Embryonic facial prominence (tissue), 1 donor: ENCODE results near the gene OXTR.

Source experiments
- DNase-seq: peaks from one replicate; pipeline ENCODE4 v3.0.0-alpha.2; 2016; ENCODE audit errors: extremely low spot score

OXTR gene

DNA sequence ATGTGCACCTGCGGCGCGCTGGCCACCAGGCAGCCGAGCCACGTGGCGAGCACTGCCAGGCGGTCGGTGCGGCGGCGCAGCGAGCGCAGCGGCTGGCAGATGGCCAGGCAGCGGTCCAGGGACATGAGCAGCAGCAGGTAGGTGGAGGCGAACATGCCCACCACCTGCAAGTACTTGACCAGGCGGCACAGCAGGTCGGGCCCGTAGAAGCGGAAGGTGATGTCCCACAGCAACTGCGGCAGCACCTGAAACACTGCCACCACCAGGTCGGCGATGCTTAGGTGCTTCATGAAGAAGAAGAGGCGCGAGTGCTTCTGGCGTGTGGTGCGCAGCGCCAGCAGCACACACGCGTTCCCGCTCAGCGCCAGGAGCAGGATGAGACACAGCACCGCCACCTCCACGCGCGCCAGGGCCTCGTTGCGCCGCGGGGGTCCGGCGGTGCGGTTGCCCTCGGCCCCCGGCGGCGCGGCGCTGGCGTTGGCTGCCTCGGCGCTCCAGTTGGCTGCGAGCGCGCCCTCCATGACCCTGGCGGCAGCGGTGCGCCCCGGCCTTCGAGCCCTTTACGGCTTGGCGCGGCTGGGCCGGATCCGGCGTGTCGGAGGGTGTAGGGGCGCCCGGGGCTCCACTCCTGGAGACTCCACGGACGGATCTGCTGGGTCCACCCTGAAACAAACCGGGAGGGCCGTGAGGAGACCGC is 1.6 kb downstream of the OXTR start:
- DNase-seq, result no peak

DNA sequence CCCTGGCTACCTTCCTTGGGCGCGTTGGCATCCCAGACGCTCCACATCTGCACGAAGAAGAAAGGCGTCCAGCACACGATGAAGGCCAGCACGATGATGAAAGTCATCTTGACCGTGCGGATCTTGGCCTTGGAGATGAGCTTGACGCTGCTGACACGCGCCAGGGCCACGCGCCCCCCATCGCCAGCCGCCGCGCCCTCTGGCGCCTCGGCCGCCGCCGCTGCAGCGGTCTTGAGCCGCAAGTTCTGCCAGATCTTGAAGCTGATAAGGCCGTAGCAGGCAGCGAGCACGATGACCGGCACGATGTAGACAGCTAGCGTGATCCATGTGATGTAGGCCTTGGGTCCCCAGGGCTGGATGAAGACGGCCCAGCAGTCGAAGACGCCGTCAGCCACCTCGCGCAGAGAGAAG is 2.2 kb downstream of the OXTR start:
- no peak for DNase-seq

DNA sequence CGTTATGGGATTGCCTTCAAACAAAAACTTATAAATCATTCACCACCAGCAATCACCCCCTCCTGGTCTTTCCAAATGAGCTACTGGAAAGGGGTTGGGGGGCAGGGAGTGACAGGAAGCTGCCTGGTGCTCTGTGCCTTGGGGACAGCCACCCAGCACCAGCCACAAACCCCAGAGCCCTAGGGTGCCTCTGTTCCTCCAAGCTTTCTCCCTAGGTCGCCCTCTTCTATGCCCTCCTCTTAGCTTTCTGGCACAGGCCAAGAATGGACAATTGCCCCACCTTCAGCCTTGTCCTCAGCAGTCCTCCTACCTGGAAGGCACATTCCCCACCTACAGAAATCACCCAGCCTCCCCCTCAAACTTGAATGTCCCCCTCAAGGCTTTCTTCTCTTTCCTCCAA is 3.3 kb downstream of the OXTR start:
- no peak for DNase-seq

DNA sequence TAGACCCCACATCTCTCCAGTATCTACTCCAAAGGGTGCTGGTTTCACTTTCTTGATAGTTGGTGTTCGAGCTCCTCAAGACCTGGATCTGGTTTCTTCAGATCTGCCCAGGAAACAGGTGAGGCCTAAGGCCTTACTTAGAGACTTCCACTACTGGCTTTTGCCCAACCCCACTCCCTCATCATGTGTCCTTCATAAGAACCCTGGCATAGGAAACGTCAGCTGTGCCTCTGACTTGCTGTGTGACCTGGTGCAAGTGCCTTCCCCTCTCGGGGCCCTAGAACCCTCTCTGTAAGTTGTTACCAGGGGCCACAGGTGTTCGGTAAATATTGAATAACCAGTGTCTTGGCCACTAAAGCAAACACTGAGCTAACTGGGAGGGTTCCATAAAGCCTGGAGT is 3.9 kb downstream of the OXTR start:
- DNase-seq, result no peak

DNA sequence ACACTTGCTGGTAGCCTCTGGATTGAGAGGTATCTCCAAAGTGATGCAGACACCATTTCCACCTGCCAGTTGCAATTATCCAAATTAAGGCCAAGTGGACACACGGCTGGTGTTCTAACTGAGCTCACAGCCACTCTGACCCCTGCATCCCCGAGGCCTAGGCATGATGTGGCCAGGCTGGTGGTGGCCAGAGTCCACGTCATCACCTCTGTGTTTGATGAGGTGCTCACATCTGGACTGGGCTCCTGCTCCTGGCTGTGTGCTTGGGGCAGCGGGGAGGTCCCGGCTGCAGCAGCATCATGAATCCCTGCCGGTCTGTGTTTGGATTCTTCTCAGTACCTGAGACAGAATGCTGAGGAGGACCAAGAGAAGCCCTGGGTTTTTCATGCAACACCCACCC is 4.9 kb downstream of the OXTR start:
- DNase-seq, result no peak

DNA sequence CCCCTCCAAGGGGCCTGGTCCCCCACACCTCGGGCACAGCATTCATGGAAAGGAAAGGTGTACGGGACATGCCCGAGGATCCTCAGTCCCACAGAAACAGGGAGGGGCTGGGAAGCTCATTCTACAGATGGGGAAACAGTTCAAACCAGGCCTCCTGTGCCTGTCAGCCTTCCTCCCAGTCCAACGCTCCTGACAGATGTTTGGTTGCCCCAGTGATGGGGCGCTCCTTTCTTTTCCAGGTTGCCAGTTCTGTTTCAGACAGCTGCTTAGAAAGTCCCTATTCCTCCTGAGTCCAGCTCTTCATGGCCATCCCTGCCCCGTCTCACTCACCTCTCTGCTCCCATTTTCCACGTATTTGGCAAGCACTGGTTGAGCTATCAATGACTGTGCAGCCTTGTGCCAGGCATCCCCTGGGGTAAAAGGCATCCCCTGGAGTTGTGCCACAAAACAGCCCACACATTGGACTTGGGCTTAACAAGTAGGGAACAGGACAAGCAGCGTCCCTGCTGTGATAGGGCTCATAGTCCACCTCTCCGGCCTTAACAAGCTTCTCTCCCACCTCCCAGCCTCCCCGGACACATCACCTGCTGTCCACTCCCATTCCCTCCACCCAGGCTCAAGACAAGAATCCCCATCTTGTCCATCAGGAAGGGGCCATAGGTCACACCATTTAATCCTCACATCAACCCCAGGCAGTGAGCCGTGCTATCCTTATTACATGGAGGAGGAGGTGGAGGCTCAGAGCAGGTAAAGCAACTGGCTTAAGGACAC is 6.6 kb downstream of the OXTR start:
- DNase-seq, result no peak

DNA sequence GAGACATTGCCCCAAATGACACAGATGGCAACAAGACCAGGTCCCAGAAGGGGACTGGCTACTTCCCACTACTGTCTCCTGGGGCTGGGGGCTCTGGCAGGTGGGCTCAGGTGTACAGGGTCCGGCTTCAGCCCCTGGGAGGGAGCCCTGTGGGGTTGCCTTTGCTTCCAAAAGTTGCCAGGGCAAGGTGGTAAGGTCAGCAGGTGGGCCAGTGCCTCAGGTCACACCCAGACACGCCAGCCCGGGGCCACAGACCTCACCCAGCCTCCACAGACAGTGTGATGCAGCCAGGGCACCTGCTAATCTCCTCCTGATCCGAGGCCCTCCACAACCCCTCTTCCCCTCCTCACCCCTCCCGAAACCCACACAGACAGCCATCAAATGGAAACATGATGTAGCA is 7.5 kb downstream of the OXTR start:
- no peak for DNase-seq

DNA sequence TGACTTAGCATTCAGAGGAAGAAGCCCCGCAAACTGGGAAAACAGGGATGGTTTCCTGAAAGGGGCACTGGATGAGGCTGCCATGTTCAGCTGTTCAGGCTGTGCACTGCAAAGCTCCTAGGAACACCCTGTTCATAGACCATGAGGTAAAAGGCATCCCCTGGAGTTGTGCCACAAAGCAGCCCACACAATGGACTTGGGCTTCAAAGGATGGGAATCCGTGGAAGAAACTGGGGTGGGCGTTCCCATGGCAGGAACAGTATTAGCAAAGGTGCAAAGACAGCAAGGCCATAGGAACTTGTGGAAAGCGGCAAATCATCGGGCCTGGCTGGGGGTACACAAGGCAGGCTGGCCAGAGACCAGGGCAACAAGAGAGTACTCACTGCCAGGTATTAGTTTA is 8.9 kb downstream of the OXTR start:
- DNase-seq, result no peak

DNA sequence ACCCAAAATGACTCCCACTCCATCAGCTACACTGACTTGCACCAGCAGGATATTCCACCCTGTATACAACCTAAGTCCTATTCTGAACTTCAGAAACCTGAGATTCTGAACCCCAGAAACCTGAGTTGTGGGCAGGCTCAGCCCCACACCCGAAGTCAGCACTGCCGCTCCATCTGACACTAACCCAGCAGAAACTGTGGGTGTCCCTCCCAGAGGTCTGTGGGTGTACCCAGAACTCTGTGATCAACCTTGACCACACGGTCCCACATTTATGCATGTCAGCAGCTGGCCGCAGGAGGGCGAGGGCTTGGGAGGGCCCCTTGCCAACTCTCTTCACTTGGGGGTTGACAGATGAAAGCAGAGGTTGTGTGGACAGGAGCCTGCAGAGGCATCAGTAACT is 9.3 kb downstream of the OXTR start:
- DNase-seq, result no peak

DNA sequence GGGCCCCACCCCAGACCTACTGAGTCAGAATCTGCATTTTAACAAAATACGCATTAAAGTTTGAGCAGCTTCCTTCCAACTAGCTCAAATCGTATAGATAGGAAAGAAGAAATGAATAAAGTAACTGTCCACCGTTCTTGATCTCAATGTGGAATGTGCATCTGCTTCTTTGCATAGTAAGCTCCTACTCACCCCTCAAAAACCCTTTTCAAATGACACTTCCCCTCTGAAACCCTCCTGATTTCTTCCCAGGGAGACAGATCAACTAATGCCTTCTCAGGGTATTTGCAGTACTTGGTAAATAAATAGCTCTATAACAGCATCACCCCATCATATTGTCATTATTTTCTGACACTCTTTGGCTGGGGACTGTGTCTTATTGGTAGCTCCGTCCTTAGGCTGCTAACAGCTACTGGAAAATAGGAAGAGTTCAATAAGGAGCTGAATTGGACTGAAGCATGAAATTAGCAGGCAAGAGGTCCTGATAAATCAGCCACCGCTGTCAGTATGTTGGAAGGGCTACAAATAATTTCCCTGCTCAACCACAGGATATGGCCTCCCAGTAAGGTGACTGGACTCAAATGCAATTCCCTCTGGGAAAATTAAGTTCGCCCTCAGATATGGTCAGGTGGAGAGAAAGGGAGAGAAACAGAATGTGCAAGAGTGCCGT is 10.2 kb downstream of the OXTR start:
- DNase-seq, result no peak

DNA sequence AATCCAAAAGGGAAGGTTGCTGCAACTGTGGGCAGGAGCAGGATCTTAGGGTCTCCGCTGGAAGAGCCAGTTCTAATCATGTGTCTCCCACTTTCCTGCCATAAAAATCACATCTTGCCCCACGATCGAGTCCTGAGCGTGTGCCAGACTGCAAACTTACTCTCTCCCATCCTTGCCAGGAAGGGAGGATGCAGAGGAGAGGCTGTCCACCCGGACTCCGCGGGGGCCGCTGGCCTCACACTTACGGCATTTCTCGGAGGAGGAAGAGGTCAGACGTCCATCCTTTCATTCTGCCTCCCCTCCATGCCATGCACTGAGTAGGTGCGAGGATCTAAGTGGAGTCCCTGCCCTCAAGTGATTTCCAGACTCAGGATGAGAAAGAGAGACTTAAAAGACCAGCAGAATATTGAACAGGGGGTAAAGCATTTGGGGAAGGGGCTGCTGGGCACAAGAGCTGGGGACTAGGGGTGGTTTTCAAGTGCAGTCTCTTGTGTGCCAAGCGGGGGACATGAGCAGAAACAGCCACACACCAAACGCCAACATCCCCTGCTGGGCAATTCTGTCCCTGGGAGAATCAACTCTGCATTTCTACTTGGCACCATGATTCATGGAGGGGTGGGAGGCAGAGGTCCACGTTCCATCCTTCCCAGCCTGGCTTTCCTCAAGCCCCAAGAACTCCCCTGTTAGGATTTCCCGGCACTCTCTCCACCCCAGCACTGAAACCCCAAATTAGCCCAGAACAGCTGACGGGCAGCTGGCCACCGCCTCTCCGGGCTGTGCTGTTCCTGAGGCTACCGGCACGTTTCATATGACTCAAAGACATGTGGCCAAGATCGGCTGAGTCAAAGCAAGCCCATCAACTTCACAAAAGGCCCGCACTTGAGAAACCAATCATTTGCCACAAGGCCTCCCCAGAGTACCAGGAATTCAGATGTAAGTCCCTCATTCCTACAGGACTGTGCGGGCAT is 11.6 kb downstream of the OXTR start:
- no peak for DNase-seq

DNA sequence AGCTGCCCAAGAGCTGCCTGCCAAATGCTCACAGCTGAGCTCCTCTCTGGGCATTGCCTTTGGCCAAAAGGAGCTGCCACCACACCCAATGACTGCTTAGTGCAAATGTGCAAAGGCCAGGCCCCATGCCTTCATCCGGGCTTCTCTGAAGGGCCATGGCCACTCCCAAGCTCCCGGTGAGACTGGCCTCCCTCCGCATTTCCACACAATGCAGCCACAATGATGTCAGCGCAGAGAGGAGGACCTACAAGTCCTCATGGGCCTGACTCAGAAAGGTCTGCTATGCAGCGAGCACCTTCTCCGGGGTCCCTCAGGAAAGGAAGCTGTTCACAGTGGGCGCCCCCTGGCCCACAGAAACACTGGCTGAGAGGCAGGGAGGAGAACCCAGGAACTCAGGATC is 12.7 kb downstream of the OXTR start:
- DNase-seq, result no peak

DNA sequence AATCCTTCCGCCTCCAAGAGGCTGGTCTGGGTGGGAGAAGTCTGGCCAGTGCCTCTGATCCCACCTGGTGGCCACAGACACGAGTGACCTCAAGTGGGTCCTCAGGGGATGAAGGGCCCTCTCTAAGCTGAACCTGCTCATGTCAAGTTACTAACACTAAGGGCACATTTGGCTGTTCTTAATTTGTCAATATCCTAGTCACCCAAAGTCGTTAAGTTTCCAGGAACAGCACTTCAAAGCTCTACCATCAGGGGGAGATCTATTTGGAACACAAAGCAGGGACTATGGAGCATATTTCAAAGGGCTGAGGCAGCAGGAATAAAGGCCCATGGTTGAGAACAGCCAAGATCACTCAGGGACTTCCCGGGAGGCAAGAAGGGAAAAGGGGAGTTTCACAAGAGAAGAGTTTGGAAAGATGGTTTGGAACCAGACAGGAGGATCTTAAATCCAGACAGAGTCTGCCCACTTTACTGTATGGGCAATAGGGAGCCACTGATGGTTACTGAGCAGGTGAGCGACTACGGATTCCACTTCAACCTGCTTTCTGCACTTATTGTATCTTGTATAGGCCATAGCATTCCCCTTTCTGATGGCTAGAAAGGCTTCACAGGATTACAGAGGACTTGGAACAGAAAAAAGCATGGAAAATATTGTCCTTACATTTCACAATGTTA is 13.7 kb downstream of the OXTR start:
- no peak for DNase-seq

DNA sequence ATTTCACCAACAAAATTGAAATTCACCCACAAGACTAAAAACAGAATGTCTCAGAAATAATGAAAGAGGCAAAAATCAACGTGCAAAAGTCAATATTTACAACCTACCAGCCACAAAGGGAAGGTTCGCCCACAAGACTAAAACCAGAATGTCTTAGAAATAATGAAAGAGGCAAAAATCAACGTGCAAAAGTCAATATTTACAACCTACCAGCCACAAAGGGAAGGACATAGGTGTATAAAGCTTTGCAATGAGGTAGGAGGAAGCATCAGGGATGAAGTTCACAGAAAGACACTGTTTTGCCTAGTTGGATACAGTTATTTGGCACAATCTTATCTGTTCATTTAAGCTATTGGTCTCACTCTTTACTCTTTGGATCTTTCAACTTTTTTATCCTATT is 14.3 kb downstream of the OXTR start:
- DNase-seq, result no peak

DNA sequence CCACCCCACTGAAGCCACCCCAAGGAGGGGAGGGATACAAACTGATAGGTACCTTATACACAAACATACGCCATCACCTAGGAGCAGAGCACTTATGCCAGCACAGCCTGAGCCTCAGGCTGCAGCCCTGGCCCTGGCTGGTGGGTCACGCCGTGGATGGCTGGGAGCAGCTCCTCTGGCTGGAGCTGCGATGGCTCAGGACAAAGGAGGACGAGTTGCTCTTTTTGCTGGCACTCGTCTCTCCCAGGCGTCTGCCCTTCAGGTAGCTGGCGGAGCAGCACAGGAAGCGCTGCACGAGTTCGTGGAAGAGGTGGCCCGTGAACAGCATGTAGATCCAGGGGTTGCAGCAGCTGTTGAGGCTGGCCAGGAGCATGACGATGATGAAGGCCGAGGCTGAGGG is 16.6 kb downstream of the OXTR start:
- no peak for DNase-seq

DNA sequence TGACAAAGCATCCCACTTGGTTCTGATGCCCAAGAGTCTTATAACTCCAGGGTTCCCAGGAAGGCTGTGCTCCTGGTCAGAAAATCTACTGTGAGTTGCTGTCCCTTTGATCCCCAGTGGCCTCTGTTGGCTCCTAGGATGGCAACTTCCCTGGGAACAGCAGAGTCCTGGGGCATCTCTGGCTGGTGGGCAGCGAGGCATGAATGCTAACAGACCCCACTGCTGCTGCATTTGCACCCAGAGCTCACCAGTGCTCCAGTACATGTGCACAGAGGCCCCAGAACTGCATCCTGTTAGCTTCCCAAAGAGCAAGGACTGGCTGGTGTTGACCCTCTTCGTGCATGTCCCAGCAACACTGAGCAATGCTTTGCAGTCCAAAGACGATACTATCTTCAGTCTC is 20.1 kb downstream of the OXTR start:
- DNase-seq, result no peak

DNA sequence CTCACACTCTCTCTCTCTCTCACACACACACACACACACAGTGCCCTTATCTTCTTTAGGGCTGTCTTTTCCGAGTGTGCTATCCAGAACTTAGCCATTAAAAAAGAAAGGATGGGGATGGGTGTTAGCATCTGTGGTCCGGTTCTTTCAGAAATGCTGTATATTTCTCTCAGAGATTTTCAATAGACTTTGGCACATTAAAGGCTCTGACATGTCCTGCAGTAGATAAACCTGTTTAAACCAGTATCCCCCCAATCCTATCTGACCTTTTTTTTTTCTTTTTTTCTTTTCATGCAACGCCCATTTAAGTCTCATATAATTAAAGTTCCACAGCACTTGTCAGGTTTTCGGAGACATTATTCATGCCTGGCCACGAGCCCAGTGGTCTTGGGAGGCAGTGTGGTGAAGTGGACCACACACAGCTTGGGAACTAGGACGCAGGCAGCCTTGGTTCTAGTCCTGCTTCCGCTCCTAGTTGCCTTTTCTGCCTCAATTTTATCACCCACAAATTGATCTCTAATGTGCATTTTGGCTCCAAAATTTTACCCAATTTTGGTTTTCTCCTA is 22.6 kb downstream of the OXTR start:
- no peak for DNase-seq

DNA sequence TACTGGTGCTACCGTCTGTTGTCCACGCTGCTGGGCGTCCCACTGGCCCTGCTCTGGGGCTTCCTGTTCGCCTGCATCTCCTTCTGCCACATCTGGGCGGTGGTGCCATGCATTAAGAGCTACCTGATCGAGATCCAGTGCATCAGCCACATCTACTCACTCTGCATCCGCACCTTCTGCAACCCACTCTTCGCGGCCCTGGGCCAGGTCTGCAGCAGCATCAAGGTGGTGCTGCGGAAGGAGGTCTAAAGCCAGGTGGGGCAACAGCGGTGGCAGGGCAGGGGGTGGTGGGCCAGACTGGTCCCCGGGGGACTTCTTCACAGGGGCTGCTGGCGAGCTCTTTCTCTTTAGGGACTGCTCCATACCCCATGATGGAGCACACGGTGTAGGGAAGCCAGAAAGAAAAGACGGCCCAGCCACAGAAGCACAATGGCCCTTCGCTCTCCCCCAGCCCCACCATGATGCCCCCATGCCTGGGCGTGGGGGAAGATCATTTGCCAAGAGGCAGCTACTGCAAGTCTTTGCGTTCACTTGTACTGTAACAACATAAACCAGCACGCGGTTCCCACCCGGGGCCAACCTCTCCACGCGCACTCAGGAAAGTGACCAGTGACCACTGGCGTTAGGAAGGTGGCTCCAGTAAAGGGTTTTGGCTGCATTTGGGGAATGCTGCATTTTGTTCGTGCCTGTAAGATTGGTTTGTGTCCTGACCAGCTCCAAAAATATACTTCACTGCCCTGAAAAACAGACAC is 23.6 kb downstream of the OXTR start:
- no peak for DNase-seq

DNA sequence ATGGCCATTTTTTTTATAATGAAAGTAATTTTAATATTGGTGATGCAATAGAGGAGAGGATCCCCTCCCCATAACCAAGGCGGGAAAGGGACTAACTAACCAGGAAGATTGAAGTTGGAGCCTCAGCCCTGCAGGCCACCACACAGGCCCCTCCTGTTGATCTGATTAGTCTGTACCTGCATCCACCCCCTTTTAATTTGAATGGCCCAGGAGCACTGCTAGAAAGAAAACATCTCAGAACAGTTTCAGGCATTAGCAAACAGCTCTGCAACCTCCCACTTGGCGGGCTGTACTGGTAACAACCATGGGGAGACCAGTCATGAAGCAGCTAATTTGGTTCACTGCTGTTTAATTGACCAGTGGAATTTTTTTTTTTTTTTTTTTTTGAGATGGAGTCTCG is 25.5 kb downstream of the OXTR start:
- DNase-seq, result no peak

DNA sequence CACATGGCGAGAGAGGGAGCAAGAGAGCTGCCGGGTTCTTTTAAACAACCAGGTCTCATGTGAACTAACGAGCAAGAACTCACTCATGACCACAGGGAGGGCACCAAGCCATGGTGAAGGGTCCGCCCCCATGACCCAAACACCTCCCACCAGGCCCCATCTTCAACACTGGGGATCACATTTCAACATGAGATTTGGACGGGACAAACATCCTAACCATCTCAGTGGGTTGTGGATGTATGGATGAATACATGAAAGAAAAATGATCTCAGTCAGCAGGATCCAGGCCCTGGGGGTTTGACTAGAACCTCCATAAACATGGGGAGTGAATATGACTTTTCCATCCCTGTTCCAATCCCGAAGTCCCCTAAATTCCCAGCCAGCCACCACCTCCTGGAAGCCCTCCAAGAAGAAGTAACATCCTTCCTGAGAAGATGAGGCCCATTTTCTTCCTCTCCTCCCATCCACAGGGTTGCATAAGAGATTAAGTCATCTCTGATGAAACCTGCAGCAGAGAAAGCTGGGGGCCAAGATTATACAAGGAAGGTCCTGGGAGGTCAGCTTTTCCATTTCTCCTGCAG is 26.3 kb downstream of the OXTR start:
- DNase-seq, result no peak
